GM19438 (cell line): Measurements from ENCODE around the gene IGF2BP2.
"Not testable (repeated sequence)": the region's sequence is repeated elsewhere in the genome, so short reads cannot be mapped to it uniquely, and the experiment has no call there.

Experiments
- ATAC-seq: cut with Tn5 transposase; IDR thresholded peaks from one replicate; pipeline ENCODE4 v1.9.1; 2021; ENCODE audit warnings: low read depth; ENCODE audit not compliant: unreplicated experiment

Gene IGF2BP2

GRCh38 chr3:185768578-185768982 lies 56.3 kb downstream of the IGF2BP2 start:
- not testable (repeated sequence) for ATAC-seq

GRCh38 chr3:185767002-185767688 lies 57.7 kb downstream of the IGF2BP2 start:
- ATAC-seq, result no peak

DNA sequence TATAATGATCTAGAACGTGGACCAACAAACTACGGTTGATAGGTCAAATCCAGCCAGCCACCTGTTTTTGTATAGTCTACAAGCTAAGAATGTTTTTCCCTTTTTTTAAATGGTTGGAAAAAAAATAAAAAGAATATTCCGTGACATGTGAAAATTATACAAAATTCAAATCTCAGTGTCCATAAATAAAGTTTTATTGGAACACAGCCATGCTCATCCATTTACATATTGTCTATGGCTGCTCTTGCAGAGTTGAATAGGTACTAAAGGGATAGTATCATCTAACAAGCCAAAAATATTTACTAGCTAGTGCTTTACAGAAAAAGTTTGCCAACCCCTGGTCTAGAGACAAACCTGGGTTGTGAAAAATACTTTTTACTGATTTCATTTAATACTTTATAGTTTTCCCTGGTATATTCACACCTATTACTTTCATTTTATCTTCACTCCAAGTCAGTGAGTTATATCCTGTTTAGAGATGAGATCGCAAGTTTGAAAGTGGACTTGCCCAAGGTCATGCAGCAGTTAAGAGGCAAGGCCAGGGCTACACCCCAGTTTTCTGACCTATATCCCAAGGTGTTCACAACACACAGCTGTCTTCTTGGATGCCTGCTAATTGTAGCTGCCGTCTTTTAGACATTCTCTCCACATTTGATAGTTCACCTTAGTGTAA lies 58.4 kb downstream of the IGF2BP2 start:
- ATAC-seq, result no peak

- ATAC-seq, result no peak
Observed at GRCh38 chr3:185764980-185765370, 59.9 kb downstream of the IGF2BP2 start.

GRCh38 chr3:185764163-185764979 lies 60.5 kb downstream of the IGF2BP2 start:
- no peak for ATAC-seq

- ATAC-seq, result no peak
Observed at GRCh38 chr3:185763347-185764005, 61.4 kb downstream of the IGF2BP2 start.

- ATAC-seq, result no peak
Observed at GRCh38 chr3:185760550-185760949, 64.3 kb downstream of the IGF2BP2 start.

- no peak for ATAC-seq
Observed at GRCh38 chr3:185760088-185760487, 64.8 kb downstream of the IGF2BP2 start.

GRCh38 chr3:185759512-185759911 lies 65.3 kb downstream of the IGF2BP2 start:
- ATAC-seq, result no peak

GRCh38 chr3:185758912-185759311 lies 65.9 kb downstream of the IGF2BP2 start:
- no peak for ATAC-seq

DNA sequence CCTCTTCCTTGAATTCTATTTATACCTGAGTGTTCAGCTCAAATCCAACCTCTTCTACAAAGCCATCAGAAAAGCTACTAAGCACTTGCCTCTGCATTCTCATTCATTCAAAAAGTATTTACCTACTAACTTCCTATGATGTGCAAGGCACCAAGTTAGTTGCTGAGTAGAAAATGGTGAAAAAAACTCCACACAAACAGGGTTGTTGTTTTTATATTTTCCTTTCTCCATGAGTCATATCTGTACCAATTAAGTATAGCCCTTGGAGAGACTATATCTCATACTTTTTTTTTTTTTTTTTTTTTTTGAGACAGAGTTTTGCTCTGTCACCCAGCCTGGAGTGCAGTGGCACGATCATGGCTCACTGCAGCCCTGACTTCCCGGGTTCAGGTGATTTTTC lies 67.7 kb downstream of the IGF2BP2 start:
- no peak for ATAC-seq

DNA sequence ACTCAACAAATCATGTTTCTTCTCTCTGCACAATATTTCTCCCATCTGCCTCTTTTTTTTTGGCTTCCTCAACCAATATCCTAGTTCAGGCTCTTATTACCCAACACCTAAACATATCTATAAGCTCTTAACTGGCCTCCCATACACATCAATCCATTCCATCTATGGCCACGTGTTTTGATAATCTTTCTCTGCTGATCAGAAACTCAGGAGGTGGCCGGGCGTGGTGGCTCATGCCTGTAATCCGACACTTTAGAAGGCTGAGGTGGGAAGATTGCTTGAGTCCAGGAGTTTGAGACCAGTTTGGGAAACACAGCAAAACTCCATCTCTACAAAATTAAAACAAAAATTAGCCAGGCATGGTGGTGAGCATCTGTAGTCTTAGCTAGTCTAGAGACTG lies 68.4 kb downstream of the IGF2BP2 start:
- ATAC-seq, result no peak

GRCh38 chr3:185754920-185755319 lies 69.9 kb downstream of the IGF2BP2 start:
- no peak for ATAC-seq

- no peak for ATAC-seq
Observed at GRCh38 chr3:185753354-185753753, 71.5 kb downstream of the IGF2BP2 start.

DNA sequence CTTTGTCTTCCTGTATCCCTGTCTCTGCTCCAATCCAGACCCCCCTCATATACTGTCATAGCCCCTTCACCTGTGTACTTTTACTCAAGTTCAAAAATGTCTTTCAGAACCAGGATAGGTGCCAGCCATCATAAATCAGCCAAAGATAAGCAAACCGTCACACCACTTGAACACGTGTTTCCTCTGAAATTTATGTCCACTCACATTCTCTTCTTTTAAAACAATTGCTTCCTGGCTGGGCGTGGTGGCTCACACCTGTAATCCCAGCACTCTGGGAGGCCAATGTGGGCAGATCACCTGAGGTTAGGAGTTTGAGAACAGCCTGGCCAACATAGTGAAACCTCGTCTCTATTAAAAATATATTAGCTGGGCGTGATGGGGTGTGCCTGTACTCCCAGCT lies 74.1 kb downstream of the IGF2BP2 start:
- no peak for ATAC-seq

- no peak for ATAC-seq
Observed at GRCh38 chr3:185750015-185750414, 74.8 kb downstream of the IGF2BP2 start.

GRCh38 chr3:185746470-185746869 lies 78.4 kb downstream of the IGF2BP2 start:
- ATAC-seq, result no peak

DNA sequence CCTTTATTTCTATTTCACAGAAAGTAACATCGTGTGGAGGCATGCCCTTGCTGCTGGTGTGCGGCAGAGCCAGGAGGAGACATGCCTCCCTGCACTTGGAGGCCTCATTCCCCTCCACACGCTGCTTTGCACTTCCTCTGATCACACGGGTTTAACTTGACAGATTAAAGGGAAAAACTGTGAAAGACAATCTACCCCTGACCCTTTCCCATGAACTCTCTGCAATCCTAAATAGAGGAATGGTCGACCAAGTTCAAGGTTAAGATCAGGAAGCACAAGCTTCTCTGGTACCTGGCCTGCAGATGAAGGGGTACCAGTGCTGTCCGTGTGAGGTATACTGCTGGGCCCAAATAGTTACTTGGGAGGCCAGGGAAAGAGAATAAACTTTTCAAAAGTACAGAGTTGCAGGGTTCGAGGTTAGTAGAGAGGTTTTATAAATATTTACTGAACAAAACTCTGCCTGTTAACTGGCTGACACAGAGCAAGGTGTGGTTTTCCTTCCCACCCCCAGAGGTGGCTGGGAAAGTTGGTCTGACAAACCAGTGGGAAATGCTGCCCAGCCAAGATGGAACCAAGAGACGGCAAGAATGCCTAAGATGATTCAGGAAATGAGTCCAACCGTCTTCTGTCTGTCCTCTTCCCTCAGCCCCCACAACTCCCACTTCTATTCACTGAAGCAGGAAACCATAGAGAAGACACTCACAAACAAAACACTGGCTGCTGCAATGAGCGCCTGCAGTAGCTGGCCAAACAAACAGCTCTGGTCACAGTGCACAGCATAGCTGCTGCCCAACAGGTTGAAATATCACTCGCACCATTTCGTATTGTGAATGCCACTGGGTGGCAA lies 79.6 kb downstream of the IGF2BP2 start:
- peak; percentile 60 for ATAC-seq

GRCh38 chr3:185741586-185741985 lies 83.3 kb downstream of the IGF2BP2 start:
- no peak for ATAC-seq

DNA sequence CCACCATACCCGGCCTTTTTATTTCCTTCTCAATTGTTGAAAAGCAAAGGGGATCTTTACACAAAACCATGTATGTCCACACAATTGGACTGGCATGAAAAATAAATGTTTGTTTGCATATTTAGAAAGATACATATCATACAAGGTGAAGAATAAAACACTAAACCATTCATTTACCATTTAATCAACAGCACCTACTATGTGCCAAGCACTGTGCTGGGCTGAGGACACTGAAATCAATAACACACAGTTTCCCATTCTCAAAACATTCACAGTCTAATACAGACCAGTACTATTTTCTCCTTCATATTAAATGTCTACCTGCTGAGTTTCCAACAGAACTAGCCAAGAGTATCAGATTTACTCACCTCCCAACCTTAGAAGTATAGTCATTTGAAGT lies 84.7 kb downstream of the IGF2BP2 start:
- no peak for ATAC-seq
